Measurements from ENCODE around the gene PIK3R6. TPM values are rescaled to one million over a fixed set of nuclear protein-coding genes. Genes with fewer than 3 reads are reported as not detected.

Gene PIK3R6
- total and polyA plus RNA-seq, 2 experiments from 2014 or later: 0.11 to 0.24 TPM

DNA sequence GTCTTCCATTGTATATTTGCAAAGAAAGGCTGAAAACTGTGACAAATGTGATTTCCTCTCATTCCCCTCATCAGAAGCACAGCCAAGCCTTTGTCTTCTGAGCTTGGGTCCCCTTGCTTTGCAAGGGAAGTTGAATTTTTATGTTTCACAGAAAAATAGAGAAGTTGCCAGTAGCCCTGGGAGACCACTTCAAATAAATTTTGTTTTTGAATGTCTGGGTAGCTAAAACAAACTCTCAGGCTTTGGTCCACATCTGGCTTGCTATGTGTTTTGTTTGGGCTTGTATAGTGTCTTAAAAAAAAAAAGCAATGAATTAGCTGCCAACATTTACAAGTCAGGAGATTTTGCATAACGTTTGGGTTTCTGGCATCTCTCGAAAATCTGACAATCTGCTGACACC is 24.1 kb downstream of the PIK3R6 start:
- Mint-ChIP-seq H3K27ac (no peak overlapping the region), H3K4me1 (peaks cover 4% of the 10 kb centered on the region; the same call in 1 of the 3 replicates), H3K9me3 (no peaks in the 10 kb centered on the region), H3K27me3 (ENCODE audit: insufficient read depth, low read depth, poor library complexity) (peaks cover 6% of the 10 kb centered on the region), H3K36me3 (ENCODE audit: low read depth) (no peaks in the 10 kb centered on the region), H3K4me3 (no peak overlapping the region)
- Histone ChIP-seq H3K27me3 (ENCODE audit: insufficient read depth) (no peaks in the 10 kb centered on the region), H3K79me2 (replicated peaks; ENCODE audit: insufficient read depth) (no peaks in the 10 kb centered on the region), H3K27ac (ENCODE audit: low read depth) (no peak overlapping the region), H3K4me1 (ENCODE audit: insufficient read depth) (no peaks in the 10 kb centered on the region), H3K4me2 (no peak overlapping the region), H3F3A (replicated peaks; ENCODE audit: low read depth) (no peaks in the 10 kb centered on the region), H4K20me1 (replicated peaks; ENCODE audit: insufficient read depth) (no peaks in the 10 kb centered on the region), H2AFZ (no peak overlapping the region; the same call in 1 of the 2 replicates), H3K9me2 (ENCODE audit: insufficient read depth) (0 out of 2 replicates have a peak, but pooled peaks cover 3% of the 10 kb centered on the region), H3K36me3 (ENCODE audit: insufficient read depth) (no peaks in the 10 kb centered on the region; the same call in 1 of the 2 replicates), H3K4me3 (no peak overlapping the region)
- no peak for ATAC-seq
- no peak for DNase-seq (ENCODE audit: low spot score)
- TF ChIP-seq, protein P1, sequence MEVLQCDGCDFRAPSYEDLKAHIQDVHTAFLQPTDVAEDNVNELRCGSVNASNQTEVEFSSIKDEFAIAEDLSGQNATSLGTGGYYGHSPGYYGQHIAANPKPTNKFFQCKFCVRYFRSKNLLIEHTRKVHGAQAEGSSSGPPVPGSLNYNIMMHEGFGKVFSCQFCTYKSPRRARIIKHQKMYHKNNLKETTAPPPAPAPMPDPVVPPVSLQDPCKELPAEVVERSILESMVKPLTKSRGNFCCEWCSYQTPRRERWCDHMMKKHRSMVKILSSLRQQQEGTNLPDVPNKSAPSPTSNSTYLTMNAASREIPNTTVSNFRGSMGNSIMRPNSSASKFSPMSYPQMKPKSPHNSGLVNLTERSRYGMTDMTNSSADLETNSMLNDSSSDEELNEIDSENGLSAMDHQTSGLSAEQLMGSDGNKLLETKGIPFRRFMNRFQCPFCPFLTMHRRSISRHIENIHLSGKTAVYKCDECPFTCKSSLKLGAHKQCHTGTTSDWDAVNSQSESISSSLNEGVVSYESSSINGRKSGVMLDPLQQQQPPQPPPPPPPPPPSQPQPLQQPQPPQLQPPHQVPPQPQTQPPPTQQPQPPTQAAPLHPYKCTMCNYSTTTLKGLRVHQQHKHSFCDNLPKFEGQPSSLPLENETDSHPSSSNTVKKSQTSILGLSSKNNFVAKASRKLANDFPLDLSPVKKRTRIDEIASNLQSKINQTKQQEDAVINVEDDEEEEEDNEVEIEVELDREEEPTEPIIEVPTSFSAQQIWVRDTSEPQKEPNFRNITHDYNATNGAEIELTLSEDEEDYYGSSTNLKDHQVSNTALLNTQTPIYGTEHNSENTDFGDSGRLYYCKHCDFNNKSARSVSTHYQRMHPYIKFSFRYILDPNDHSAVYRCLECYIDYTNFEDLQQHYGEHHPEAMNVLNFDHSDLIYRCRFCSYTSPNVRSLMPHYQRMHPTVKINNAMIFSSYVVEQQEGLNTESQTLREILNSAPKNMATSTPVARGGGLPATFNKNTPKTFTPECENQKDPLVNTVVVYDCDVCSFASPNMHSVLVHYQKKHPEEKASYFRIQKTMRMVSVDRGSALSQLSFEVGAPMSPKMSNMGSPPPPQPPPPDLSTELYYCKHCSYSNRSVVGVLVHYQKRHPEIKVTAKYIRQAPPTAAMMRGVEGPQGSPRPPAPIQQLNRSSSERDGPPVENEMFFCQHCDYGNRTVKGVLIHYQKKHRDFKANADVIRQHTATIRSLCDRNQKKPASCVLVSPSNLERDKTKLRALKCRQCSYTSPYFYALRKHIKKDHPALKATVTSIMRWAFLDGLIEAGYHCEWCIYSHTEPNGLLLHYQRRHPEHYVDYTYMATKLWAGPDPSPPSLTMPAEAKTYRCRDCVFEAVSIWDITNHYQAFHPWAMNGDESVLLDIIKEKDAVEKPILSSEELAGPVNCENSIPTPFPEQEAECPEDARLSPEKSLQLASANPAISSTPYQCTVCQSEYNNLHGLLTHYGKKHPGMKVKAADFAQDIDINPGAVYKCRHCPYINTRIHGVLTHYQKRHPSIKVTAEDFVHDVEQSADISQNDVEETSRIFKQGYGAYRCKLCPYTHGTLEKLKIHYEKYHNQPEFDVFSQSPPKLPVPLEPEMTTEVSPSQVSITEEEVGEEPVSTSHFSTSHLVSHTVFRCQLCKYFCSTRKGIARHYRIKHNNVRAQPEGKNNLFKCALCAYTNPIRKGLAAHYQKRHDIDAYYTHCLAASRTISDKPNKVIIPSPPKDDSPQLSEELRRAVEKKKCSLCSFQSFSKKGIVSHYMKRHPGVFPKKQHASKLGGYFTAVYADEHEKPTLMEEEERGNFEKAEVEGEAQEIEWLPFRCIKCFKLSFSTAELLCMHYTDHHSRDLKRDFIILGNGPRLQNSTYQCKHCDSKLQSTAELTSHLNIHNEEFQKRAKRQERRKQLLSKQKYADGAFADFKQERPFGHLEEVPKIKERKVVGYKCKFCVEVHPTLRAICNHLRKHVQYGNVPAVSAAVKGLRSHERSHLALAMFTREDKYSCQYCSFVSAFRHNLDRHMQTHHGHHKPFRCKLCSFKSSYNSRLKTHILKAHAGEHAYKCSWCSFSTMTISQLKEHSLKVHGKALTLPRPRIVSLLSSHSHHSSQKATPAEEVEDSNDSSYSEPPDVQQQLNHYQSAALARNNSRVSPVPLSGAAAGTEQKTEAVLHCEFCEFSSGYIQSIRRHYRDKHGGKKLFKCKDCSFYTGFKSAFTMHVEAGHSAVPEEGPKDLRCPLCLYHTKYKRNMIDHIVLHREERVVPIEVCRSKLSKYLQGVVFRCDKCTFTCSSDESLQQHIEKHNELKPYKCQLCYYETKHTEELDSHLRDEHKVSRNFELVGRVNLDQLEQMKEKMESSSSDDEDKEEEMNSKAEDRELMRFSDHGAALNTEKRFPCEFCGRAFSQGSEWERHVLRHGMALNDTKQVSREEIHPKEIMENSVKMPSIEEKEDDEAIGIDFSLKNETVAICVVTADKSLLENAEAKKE (CRISPR knock-in tag; IDR thresholded peaks at IDR 0.05): no peak
- TF ChIP-seq CREB1 (CRISPR knock-in tag; IDR thresholded peaks at IDR 0.05; ENCODE audit: low read depth) (no peak), POLR2AphosphoS5 (IDR thresholded peaks at IDR 0.05; ENCODE audit: low read depth) (no peak), STAT1 (IDR thresholded peaks at IDR 0.05; ENCODE audit: unreplicated experiment) (no peak), EZH2 (IDR thresholded peaks at IDR 0.05; ENCODE audit: low read depth, unreplicated experiment) (no peak), JUNB (IDR thresholded peaks at IDR 0.05; ENCODE audit: unreplicated experiment) (no peak), NANOG (IDR thresholded peaks at IDR 0.05; ENCODE audit: borderline replicate concordance) (no peak), ZNF331 (CRISPR knock-in tag; IDR thresholded peaks at IDR 0.05; ENCODE audit: low read depth) (no peak), ZNF114 (CRISPR knock-in tag; IDR thresholded peaks at IDR 0.05) (no peak), EZH2phosphoT487 (IDR thresholded peaks at IDR 0.05; ENCODE audit: unreplicated experiment) (no peak)
- TF ChIP-seq, protein P2, sequence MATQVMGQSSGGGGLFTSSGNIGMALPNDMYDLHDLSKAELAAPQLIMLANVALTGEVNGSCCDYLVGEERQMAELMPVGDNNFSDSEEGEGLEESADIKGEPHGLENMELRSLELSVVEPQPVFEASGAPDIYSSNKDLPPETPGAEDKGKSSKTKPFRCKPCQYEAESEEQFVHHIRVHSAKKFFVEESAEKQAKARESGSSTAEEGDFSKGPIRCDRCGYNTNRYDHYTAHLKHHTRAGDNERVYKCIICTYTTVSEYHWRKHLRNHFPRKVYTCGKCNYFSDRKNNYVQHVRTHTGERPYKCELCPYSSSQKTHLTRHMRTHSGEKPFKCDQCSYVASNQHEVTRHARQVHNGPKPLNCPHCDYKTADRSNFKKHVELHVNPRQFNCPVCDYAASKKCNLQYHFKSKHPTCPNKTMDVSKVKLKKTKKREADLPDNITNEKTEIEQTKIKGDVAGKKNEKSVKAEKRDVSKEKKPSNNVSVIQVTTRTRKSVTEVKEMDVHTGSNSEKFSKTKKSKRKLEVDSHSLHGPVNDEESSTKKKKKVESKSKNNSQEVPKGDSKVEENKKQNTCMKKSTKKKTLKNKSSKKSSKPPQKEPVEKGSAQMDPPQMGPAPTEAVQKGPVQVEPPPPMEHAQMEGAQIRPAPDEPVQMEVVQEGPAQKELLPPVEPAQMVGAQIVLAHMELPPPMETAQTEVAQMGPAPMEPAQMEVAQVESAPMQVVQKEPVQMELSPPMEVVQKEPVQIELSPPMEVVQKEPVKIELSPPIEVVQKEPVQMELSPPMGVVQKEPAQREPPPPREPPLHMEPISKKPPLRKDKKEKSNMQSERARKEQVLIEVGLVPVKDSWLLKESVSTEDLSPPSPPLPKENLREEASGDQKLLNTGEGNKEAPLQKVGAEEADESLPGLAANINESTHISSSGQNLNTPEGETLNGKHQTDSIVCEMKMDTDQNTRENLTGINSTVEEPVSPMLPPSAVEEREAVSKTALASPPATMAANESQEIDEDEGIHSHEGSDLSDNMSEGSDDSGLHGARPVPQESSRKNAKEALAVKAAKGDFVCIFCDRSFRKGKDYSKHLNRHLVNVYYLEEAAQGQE (IDR thresholded peaks at IDR 0.05; ENCODE audit: unreplicated experiment): no peak
- TF ChIP-seq, protein P3, sequence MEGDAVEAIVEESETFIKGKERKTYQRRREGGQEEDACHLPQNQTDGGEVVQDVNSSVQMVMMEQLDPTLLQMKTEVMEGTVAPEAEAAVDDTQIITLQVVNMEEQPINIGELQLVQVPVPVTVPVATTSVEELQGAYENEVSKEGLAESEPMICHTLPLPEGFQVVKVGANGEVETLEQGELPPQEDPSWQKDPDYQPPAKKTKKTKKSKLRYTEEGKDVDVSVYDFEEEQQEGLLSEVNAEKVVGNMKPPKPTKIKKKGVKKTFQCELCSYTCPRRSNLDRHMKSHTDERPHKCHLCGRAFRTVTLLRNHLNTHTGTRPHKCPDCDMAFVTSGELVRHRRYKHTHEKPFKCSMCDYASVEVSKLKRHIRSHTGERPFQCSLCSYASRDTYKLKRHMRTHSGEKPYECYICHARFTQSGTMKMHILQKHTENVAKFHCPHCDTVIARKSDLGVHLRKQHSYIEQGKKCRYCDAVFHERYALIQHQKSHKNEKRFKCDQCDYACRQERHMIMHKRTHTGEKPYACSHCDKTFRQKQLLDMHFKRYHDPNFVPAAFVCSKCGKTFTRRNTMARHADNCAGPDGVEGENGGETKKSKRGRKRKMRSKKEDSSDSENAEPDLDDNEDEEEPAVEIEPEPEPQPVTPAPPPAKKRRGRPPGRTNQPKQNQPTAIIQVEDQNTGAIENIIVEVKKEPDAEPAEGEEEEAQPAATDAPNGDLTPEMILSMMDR (conservative IDR thresholded peaks at IDR 0.05; ENCODE audit: low read depth in 2 of 2): no peak
- TF ChIP-seq, protein P4, sequence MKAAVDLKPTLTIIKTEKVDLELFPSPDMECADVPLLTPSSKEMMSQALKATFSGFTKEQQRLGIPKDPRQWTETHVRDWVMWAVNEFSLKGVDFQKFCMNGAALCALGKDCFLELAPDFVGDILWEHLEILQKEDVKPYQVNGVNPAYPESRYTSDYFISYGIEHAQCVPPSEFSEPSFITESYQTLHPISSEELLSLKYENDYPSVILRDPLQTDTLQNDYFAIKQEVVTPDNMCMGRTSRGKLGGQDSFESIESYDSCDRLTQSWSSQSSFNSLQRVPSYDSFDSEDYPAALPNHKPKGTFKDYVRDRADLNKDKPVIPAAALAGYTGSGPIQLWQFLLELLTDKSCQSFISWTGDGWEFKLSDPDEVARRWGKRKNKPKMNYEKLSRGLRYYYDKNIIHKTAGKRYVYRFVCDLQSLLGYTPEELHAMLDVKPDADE (IDR thresholded peaks at IDR 0.05): no peak
